ENCODE results near the gene KCND1.

DNA sequence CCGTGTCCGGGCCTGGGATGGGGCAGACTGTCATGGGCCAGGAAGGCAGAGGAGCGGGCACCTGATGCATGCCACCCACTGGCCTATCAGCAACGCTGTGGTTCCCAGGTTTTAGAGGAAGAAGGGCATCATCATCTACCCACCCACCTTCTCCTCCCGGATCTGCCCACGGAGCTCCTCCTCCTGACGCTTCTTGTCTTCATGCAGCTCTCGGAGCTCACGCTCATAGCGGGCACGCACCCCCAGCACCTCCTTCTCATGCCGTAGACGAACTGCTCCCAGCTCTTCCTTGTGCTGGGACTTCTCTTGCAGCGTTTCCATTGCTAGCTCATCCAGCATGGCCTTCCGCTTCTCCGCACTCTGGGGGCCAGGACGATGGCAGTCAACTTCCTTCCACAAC lies 11.4 kb upstream of the KCND1 start:
- TF ChIP-seq POLR2AphosphoS5 (IDR thresholded peaks at IDR 0.05) = no peak
- TF ChIP-seq, protein P1, sequence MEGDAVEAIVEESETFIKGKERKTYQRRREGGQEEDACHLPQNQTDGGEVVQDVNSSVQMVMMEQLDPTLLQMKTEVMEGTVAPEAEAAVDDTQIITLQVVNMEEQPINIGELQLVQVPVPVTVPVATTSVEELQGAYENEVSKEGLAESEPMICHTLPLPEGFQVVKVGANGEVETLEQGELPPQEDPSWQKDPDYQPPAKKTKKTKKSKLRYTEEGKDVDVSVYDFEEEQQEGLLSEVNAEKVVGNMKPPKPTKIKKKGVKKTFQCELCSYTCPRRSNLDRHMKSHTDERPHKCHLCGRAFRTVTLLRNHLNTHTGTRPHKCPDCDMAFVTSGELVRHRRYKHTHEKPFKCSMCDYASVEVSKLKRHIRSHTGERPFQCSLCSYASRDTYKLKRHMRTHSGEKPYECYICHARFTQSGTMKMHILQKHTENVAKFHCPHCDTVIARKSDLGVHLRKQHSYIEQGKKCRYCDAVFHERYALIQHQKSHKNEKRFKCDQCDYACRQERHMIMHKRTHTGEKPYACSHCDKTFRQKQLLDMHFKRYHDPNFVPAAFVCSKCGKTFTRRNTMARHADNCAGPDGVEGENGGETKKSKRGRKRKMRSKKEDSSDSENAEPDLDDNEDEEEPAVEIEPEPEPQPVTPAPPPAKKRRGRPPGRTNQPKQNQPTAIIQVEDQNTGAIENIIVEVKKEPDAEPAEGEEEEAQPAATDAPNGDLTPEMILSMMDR (IDR thresholded peaks at IDR 0.05) = no peak
- TF ChIP-seq EP300 (IDR thresholded peaks at IDR 0.05) = no peak
- TF ChIP-seq POLR2A (IDR thresholded peaks at IDR 0.05) = no peak

All from gastroesophageal sphincter (tissue), 3 donors.